Right hindlimb (tissue), 1 donor: ENCODE measurements around the gene IKZF1.

Experiments
- DNase-seq: peaks from one replicate; pipeline ENCODE4 v3.0.0-alpha.2; 2018

IKZF1 gene

GRCh38 chr7:50418086-50418515, 113.6 kb downstream of the IKZF1 start:
- DNase-seq, result peak; percentile 68

GRCh38 chr7:50418526-50419290, 114.2 kb downstream of the IKZF1 start:
- no peak for DNase-seq

- DNase-seq, result no peak
Observed at GRCh38 chr7:50421043-50421442, 116.5 kb downstream of the IKZF1 start.

GRCh38 chr7:50422858-50423257, 118.3 kb downstream of the IKZF1 start:
- no peak for DNase-seq

- DNase-seq, result no peak
Observed at GRCh38 chr7:50423860-50424259, 119.3 kb downstream of the IKZF1 start.

GRCh38 chr7:50425318-50425717, 120.8 kb downstream of the IKZF1 start:
- no peak for DNase-seq

GRCh38 chr7:50426280-50427045, 121.9 kb downstream of the IKZF1 start:
- no peak for DNase-seq

- DNase-seq, result no peak
Observed at GRCh38 chr7:50427518-50427917, 123.0 kb downstream of the IKZF1 start.

GRCh38 chr7:50428911-50429310, 124.4 kb downstream of the IKZF1 start:
- no peak for DNase-seq

GRCh38 chr7:50431316-50431715, 126.8 kb downstream of the IKZF1 start:
- no peak for DNase-seq

- no peak for DNase-seq
Observed at GRCh38 chr7:50431722-50432305, 127.3 kb downstream of the IKZF1 start.

- no peak for DNase-seq
Observed at GRCh38 chr7:50436133-50436806, 131.8 kb downstream of the IKZF1 start.

- no peak for DNase-seq
Observed at GRCh38 chr7:50446542-50446960, 142.0 kb downstream of the IKZF1 start.

- no peak for DNase-seq
Observed at GRCh38 chr7:50448823-50449222, 144.3 kb downstream of the IKZF1 start.

- DNase-seq, result no peak
Observed at GRCh38 chr7:50449501-50449880, 145.0 kb downstream of the IKZF1 start.

GRCh38 chr7:50449881-50450589, 145.5 kb downstream of the IKZF1 start, which contains the start of gene FIGNL1:
Gene FIGNL1 (minus strand): TSS chr7:50450350. CDS start chr7:50447287, 3,063 bp downstream.
- DNase-seq, result peak; percentile 79

- DNase-seq, result peak; percentile 40
Observed at GRCh38 chr7:50450590-50451032, 146.1 kb downstream of the IKZF1 start.
